Measurements from ENCODE around the gene NRXN3.

Gene NRXN3

GRCh38 chr14:79502751-79503148 is 1332.6 kb downstream of the NRXN3 start:
- Mint-ChIP-seq H3K4me1 (ENCODE audit: low read depth in 2 of 2) (no peaks in the 10 kb centered on the region), H3K27ac (no peak overlapping the region), H3K27me3 (no peaks in the 10 kb centered on the region), H3K4me3 (no peak overlapping the region), H3K36me3 (ENCODE audit: insufficient read depth) (no peaks in the 10 kb centered on the region), H3K9me3 (peaks cover 8 to 33% of the 10 kb centered on the region in 2 donors)
- DNase-seq (no peak), ATAC-seq (replicated peaks) (no peak)

GRCh38 chr14:79510659-79511058 is 1340.5 kb downstream of the NRXN3 start:
- Mint-ChIP-seq H3K9me3 (peaks cover 6 to 17% of the 10 kb centered on the region in 2 donors), H3K36me3 (ENCODE audit: insufficient read depth) (no peaks in the 10 kb centered on the region), H3K27ac (no peak overlapping the region), H3K4me3 (no peak overlapping the region), H3K4me1 (ENCODE audit: low read depth in 2 of 2) (no peaks in the 10 kb centered on the region), H3K27me3 (no peaks in the 10 kb centered on the region)
- no peak for ATAC-seq (replicated peaks)
- DNase-seq, result no peak

GRCh38 chr14:79511146-79511545 is 1341.0 kb downstream of the NRXN3 start:
- Mint-ChIP-seq H3K27ac (no peak overlapping the region), H3K9me3 (peaks cover 6 to 16% of the 10 kb centered on the region in 2 donors), H3K27me3 (no peaks in the 10 kb centered on the region), H3K4me3 (no peak overlapping the region), H3K36me3 (ENCODE audit: insufficient read depth) (no peaks in the 10 kb centered on the region), H3K4me1 (ENCODE audit: low read depth in 2 of 2) (no peaks in the 10 kb centered on the region)
- DNase-seq (no peak), ATAC-seq (replicated peaks) (no peak)

GRCh38 chr14:79513446-79513845 is 1343.3 kb downstream of the NRXN3 start:
- H3K27me3 Mint-ChIP-seq, result no peaks in the 10 kb centered on the region
- H3K9me3 Mint-ChIP-seq, result peaks cover 4 to 6% of the 10 kb centered on the region in 2 donors
- no peak overlapping the region for H3K27ac Mint-ChIP-seq

GRCh38 chr14:79514700-79515099 is 1344.5 kb downstream of the NRXN3 start:
- peaks cover 4 to 6% of the 10 kb centered on the region in 2 donors for H3K9me3 Mint-ChIP-seq

More at GRCh38 chr14:79513446-79513845, 1343.3 kb downstream of the NRXN3 start:
- no peak for DNase-seq
- H3K36me3 Mint-ChIP-seq (ENCODE audit: insufficient read depth), result no peaks in the 10 kb centered on the region
- no peaks in the 10 kb centered on the region for H3K4me1 Mint-ChIP-seq (ENCODE audit: low read depth in 2 of 2)
- no peak overlapping the region for H3K4me3 Mint-ChIP-seq
- no peak for ATAC-seq (replicated peaks)

GRCh38 chr14:79515158-79515557 is 1345.0 kb downstream of the NRXN3 start:
- no peak overlapping the region for H3K4me3 Mint-ChIP-seq
- ATAC-seq (replicated peaks) (no peak), DNase-seq (no peak)
- no peak overlapping the region for H3K27ac Mint-ChIP-seq
- no peaks in the 10 kb centered on the region for H3K36me3 Mint-ChIP-seq (ENCODE audit: insufficient read depth)
- no peaks in the 10 kb centered on the region for H3K4me1 Mint-ChIP-seq (ENCODE audit: low read depth in 2 of 2)
- H3K9me3 Mint-ChIP-seq, result peaks cover 2 to 3% of the 10 kb centered on the region in 2 donors
- H3K27me3 Mint-ChIP-seq, result no peaks in the 10 kb centered on the region

More at GRCh38 chr14:79514700-79515099, 1344.5 kb downstream of the NRXN3 start:
- no peak overlapping the region for H3K4me3 Mint-ChIP-seq
- H3K27me3 Mint-ChIP-seq, result no peaks in the 10 kb centered on the region
- H3K36me3 Mint-ChIP-seq (ENCODE audit: insufficient read depth), result no peaks in the 10 kb centered on the region
- no peaks in the 10 kb centered on the region for H3K4me1 Mint-ChIP-seq (ENCODE audit: low read depth in 2 of 2)
- ATAC-seq (replicated peaks) (no peak), DNase-seq (no peak)
- no peak overlapping the region for H3K27ac Mint-ChIP-seq

GRCh38 chr14:79516009-79516408 is 1345.8 kb downstream of the NRXN3 start:
- no peak for DNase-seq
- Mint-ChIP-seq H3K9me3 (no peaks in the 10 kb centered on the region), H3K27ac (no peak overlapping the region), H3K36me3 (ENCODE audit: insufficient read depth) (no peaks in the 10 kb centered on the region), H3K4me3 (no peak overlapping the region), H3K4me1 (ENCODE audit: low read depth in 2 of 2) (no peaks in the 10 kb centered on the region), H3K27me3 (no peaks in the 10 kb centered on the region)
- ATAC-seq (replicated peaks), result no peak

GRCh38 chr14:79525416-79525815 is 1355.2 kb downstream of the NRXN3 start:
- no peak overlapping the region for H3K4me3 Mint-ChIP-seq
- H3K9me3 Mint-ChIP-seq, result peaks cover 7 to 9% of the 10 kb centered on the region in 2 donors
- H3K36me3 Mint-ChIP-seq (ENCODE audit: insufficient read depth), result no peaks in the 10 kb centered on the region
- ATAC-seq (replicated peaks), result no peak
- no peak for DNase-seq
- H3K4me1 Mint-ChIP-seq (ENCODE audit: low read depth in 2 of 2), result no peaks in the 10 kb centered on the region
- H3K27me3 Mint-ChIP-seq, result no peaks in the 10 kb centered on the region
- H3K27ac Mint-ChIP-seq, result no peak overlapping the region

GRCh38 chr14:79528828-79529416 is 1358.7 kb downstream of the NRXN3 start:
- Mint-ChIP-seq H3K27me3 (no peaks in the 10 kb centered on the region), H3K36me3 (ENCODE audit: insufficient read depth) (no peaks in the 10 kb centered on the region), H3K9me3 (peaks cover 0 to 5% of the 10 kb centered on the region in 2 donors), H3K4me1 (ENCODE audit: low read depth in 2 of 2) (no peaks in the 10 kb centered on the region), H3K4me3 (no peak overlapping the region), H3K27ac (no peak overlapping the region)
- ATAC-seq (replicated peaks) (no peak), DNase-seq (no peak)

GRCh38 chr14:79530555-79530954 is 1360.4 kb downstream of the NRXN3 start:
- Mint-ChIP-seq H3K36me3 (ENCODE audit: insufficient read depth) (no peaks in the 10 kb centered on the region), H3K9me3 (peaks cover 0 to 3% of the 10 kb centered on the region in 2 donors), H3K4me1 (ENCODE audit: low read depth in 2 of 2) (no peaks in the 10 kb centered on the region), H3K27ac (no peak overlapping the region), H3K27me3 (no peaks in the 10 kb centered on the region), H3K4me3 (no peak overlapping the region)
- DNase-seq, result no peak
- no peak for ATAC-seq (replicated peaks)

- no peak for DNase-seq
- no peak overlapping the region for H3K27ac Mint-ChIP-seq
- peaks cover 0 to 11% of the 10 kb centered on the region in 2 donors for H3K9me3 Mint-ChIP-seq
- no peaks in the 10 kb centered on the region for H3K27me3 Mint-ChIP-seq
- no peak for ATAC-seq (replicated peaks)
- no peak overlapping the region for H3K4me3 Mint-ChIP-seq
- H3K4me1 Mint-ChIP-seq (ENCODE audit: low read depth in 2 of 2), result no peaks in the 10 kb centered on the region
- no peaks in the 10 kb centered on the region for H3K36me3 Mint-ChIP-seq (ENCODE audit: insufficient read depth)
Measured at GRCh38 chr14:79534703-79535353, 1364.7 kb downstream of the NRXN3 start.

GRCh38 chr14:79540394-79540793 is 1370.2 kb downstream of the NRXN3 start:
- no peaks in the 10 kb centered on the region for H3K36me3 Mint-ChIP-seq (ENCODE audit: insufficient read depth)
- no peak overlapping the region for H3K4me3 Mint-ChIP-seq
- DNase-seq (no peak), ATAC-seq (replicated peaks) (no peak)
- H3K27me3 Mint-ChIP-seq, result no peaks in the 10 kb centered on the region
- H3K9me3 Mint-ChIP-seq, result peaks cover 6 to 14% of the 10 kb centered on the region in 2 donors
- H3K4me1 Mint-ChIP-seq (ENCODE audit: low read depth in 2 of 2), result no peaks in the 10 kb centered on the region
- H3K27ac Mint-ChIP-seq, result no peak overlapping the region

GRCh38 chr14:79542121-79542520 is 1371.9 kb downstream of the NRXN3 start:
- Mint-ChIP-seq H3K36me3 (ENCODE audit: insufficient read depth) (no peaks in the 10 kb centered on the region), H3K9me3 (peaks cover 7 to 11% of the 10 kb centered on the region in 2 donors), H3K4me3 (no peak overlapping the region), H3K27ac (no peak overlapping the region), H3K27me3 (no peaks in the 10 kb centered on the region), H3K4me1 (ENCODE audit: low read depth in 2 of 2) (no peaks in the 10 kb centered on the region)
- DNase-seq (no peak), ATAC-seq (replicated peaks) (no peak)

GRCh38 chr14:79543348-79543747 is 1373.2 kb downstream of the NRXN3 start:
- H3K36me3 Mint-ChIP-seq (ENCODE audit: insufficient read depth), result no peaks in the 10 kb centered on the region
- H3K4me3 Mint-ChIP-seq, result no peak overlapping the region
- no peak for DNase-seq
- H3K27ac Mint-ChIP-seq, result no peak overlapping the region
- no peak for ATAC-seq (replicated peaks)
- H3K4me1 Mint-ChIP-seq (ENCODE audit: low read depth in 2 of 2), result no peaks in the 10 kb centered on the region
- no peaks in the 10 kb centered on the region for H3K27me3 Mint-ChIP-seq
- peaks cover 13 to 15% of the 10 kb centered on the region in 2 donors for H3K9me3 Mint-ChIP-seq

Data from effector memory CD8-positive, alpha-beta T cell (primary cell).